GM12864 (cell line): ENCODE measurements around the gene GALNT10.

ENCODE experiments used
- DNase-seq: peaks from one replicate; pipeline ENCODE4 v3.0.0-alpha.2; 2011; ENCODE audit warnings: low read depth
- H3K4me3 ChIP-seq: 2 replicates; pipeline ENCODE4 v1.5.1; 2011; ENCODE audit warnings: mild to moderate bottlenecking, low read depth, low read length, control low read depth
- CTCF ChIP-seq: IDR thresholded peaks from 2 replicates; pipeline ENCODE4 v1.5.1; 2011; ENCODE audit warnings: low read depth, mild to moderate bottlenecking, moderate library complexity, low read length, control low read depth, inconsistent platforms; ENCODE audit errors: missing control alignments

GALNT10 gene

GRCh38 chr5:154249826-154250225 is 59.3 kb downstream of the GALNT10 start:
- TF ChIP-seq CTCF, result no peak
- DNase-seq, result no peak

GRCh38 chr5:154251529-154251928 is 61.0 kb downstream of the GALNT10 start:
- DNase-seq, result no peak

More at GRCh38 chr5:154249826-154250225, 59.3 kb downstream of the GALNT10 start:
- H3K4me3 ChIP-seq, result no peak overlapping the region

GRCh38 chr5:154253807-154254206 is 63.3 kb downstream of the GALNT10 start:
- H3K4me3 ChIP-seq, result no peak overlapping the region
- no peak for TF ChIP-seq CTCF
- no peak for DNase-seq

More at GRCh38 chr5:154251529-154251928, 61.0 kb downstream of the GALNT10 start:
- TF ChIP-seq CTCF, result no peak
- no peak overlapping the region for H3K4me3 ChIP-seq

- TF ChIP-seq CTCF, result no peak
- DNase-seq, result no peak
- H3K4me3 ChIP-seq, result no peak overlapping the region
These were observed 64.4 kb downstream of the GALNT10 start for GRCh38 chr5:154254896-154255295.

- no peak for TF ChIP-seq CTCF
- H3K4me3 ChIP-seq, result no peak overlapping the region
- no peak for DNase-seq
These were observed 66.5 kb downstream of the GALNT10 start for GRCh38 chr5:154257046-154257445.

GRCh38 chr5:154258531-154259217 is 68.1 kb downstream of the GALNT10 start:
- TF ChIP-seq CTCF, result no peak
- DNase-seq, result no peak

GRCh38 chr5:154260224-154260927 is 69.8 kb downstream of the GALNT10 start:
- no peak overlapping the region for H3K4me3 ChIP-seq
- DNase-seq, result no peak
- no peak for TF ChIP-seq CTCF

More at GRCh38 chr5:154258531-154259217, 68.1 kb downstream of the GALNT10 start:
- no peak overlapping the region for H3K4me3 ChIP-seq
